ENCODE measurements around the gene CHFR. TPM values are rescaled to one million over a fixed set of nuclear protein-coding genes. Genes with fewer than 3 reads are reported as not detected.

CHFR gene
- total and polyA plus RNA-seq, 9 of the 15 experiments (the other 6 are each of a cell fraction or from before 2014, with no cell fraction given), result 0.61 to 33.9 (median 19.3) TPM

GRCh38 chr12:132847363-132848356 is 39.7 kb downstream of the CHFR start:
- intact Hi-C loops (cut with micrococcal nuclease) (no loop called here), in situ Hi-C loops (cut with MboI) (no loop called here)
- POLR2A ChIA-PET, result no interaction called here
- Histone ChIP-seq H3K4me1 (replicated peaks in 1 of 2; ENCODE audit: control insufficient read depth in 2 of 2, insufficient read depth in 2 of 2, low read length in 2 of 2) (peaks cover 0 to 3% of the 10 kb centered on the region in 2 experiments; a peak in 2 of 5 replicates), H3K9ac (ENCODE audit: insufficient read depth in 1 of 2, low read depth in 2 of 2, low read length in 2 of 2) (no peak overlapping the region), H3K9me3 (replicated peaks; ENCODE audit: control insufficient read depth, insufficient read depth, low read depth, low read length) (no peaks in the 10 kb centered on the region), H3K4me3 (no peak overlapping the region), H3K9me1 (ENCODE audit: control insufficient read depth, insufficient read depth, low read length) (no peaks in the 10 kb centered on the region), H3K27ac (ENCODE audit: extremely low read depth, low read depth, low read length) (no peak overlapping the region), H2AFZ (ENCODE audit: low read depth, low read length) (no peak overlapping the region), H3K79me2 (ENCODE audit: control insufficient read depth, insufficient read depth, low read length) (no peaks in the 10 kb centered on the region), H3K27me3 (ENCODE audit: control insufficient read depth in 2 of 2, insufficient read depth in 2 of 2, low read length in 2 of 2) (no peaks in the 10 kb centered on the region), H3K4me2 (ENCODE audit: insufficient read depth, low read length) (no peak overlapping the region), H3K36me3 (ENCODE audit: control insufficient read depth, insufficient read depth, low read length) (peaks cover 40% of the 10 kb centered on the region; the same call in 2 of the 3 replicates), H4K20me1 (replicated peaks; ENCODE audit: control insufficient read depth, insufficient read depth, low read length) (no peaks in the 10 kb centered on the region)
- no peak for FAIRE-seq
- WGBS (ENCODE audit: insufficient coverage, low coverage, missing lambda C conversion rate), result 90% methylated on average over 29 of the region's 30 CpGs
- no peak for ATAC-seq
- CTCF ChIA-PET (ENCODE audit: low intra/inter-chr PET ratio), result no interaction called here
- DNase-seq (ENCODE audit: extremely low read depth in 1 of 4, low spot score in 3 of 4), result no peak
- BruUV-seq (replicated peaks), result no TSS peak
- TF ChIP-seq FOXP4 (CRISPR knock-in tag; IDR thresholded peaks at IDR 0.05; ENCODE audit: borderline replicate concordance), result no peak
- TF ChIP-seq ZZZ3 (IDR thresholded peaks at IDR 0.05), result no peak
- TF ChIP-seq SAP30 (IDR thresholded peaks at IDR 0.05; ENCODE audit: borderline replicate concordance, insufficient read depth, low read depth, low read length, poor library complexity, severe bottlenecking), result no peak
- no peak for TF ChIP-seq RBM25 (IDR thresholded peaks at IDR 0.05; ENCODE audit: low read depth, low read length, severe bottlenecking)
- TF ChIP-seq ETV6 (IDR thresholded peaks at IDR 0.05; ENCODE audit: borderline replicate concordance in 1 of 2, low read depth in 2 of 2, low read length in 1 of 2), result no peak
- TF ChIP-seq ETV6 (CRISPR knock-in tag; IDR thresholded peaks at IDR 0.05; ENCODE audit: borderline replicate concordance), result no peak
- no peak for TF ChIP-seq PTRF (tag; IDR thresholded peaks at IDR 0.05)
- no peak for TF ChIP-seq NR4A1 (CRISPR knock-in tag; IDR thresholded peaks at IDR 0.05)
- TF ChIP-seq NR4A1 (tag; IDR thresholded peaks at IDR 0.05), result no peak
- TF ChIP-seq MEIS2 (IDR thresholded peaks at IDR 0.05; ENCODE audit: partially characterized antibody), result no peak
- TF ChIP-seq BDP1 (IDR thresholded peaks at IDR 0.05; ENCODE audit: insufficient read depth, insufficient read length), result no peak
- no peak for TF ChIP-seq FOXM1 (IDR thresholded peaks at IDR 0.05; ENCODE audit: low read depth)
- TF ChIP-seq FOXM1 (CRISPR knock-in tag; IDR thresholded peaks at IDR 0.05; ENCODE audit: low read depth), result no peak
- TF ChIP-seq NFRKB (IDR thresholded peaks at IDR 0.05; ENCODE audit: low read depth), result no peak
- no peak for TF ChIP-seq MYNN (IDR thresholded peaks at IDR 0.05)
- no peak for TF ChIP-seq MYNN (CRISPR knock-in tag; IDR thresholded peaks at IDR 0.05)
- TF ChIP-seq ZBTB7A (IDR thresholded peaks at IDR 0.05; ENCODE audit: borderline replicate concordance, control insufficient read depth, low read depth, low read length), result no peak
- TF ChIP-seq PTTG1 (tag; IDR thresholded peaks at IDR 0.05; ENCODE audit: low read depth), result no peak
- TF ChIP-seq POLR2AphosphoS2 (IDR thresholded peaks at IDR 0.05; ENCODE audit: low read length), result no peak
- TF ChIP-seq ATF2 (CRISPR knock-in tag; IDR thresholded peaks at IDR 0.05), result no peak

Measured in K562 (cell line).